ENCODE measurements around the gene ATP6V0C. TPM values are rescaled to one million over a fixed set of nuclear protein-coding genes. Genes with fewer than 3 reads are reported as not detected.

The ATP6V0C gene
- total RNA-seq, 1 donor from 2014 or later = 7.9 TPM

GRCh38 chr16:2471016-2471652 is 42.6 kb upstream of the ATP6V0C start, which contains the start of gene NTN3:
NTN3 (plus strand) TSS chr16:2471297; CDS start chr16:2471702, 405 bp downstream.
- DNase-seq (ENCODE audit: low read depth) = no peak
- FAIRE-seq = no peak
- no peak for TF ChIP-seq CTCF (IDR thresholded peaks at IDR 0.05; ENCODE audit: insufficient read depth, low read length, severe bottlenecking)
- no peaks in the 10 kb centered on the region for H3K36me3 ChIP-seq (ENCODE audit: control insufficient read depth, insufficient read depth, low read length)
- H3K27me3 ChIP-seq (ENCODE audit: control insufficient read depth, insufficient read depth, low read length) = no peaks in the 10 kb centered on the region
- peak within 1 kb of the TSS; percentile 10 for H3K4me3 ChIP-seq (ENCODE audit: low read depth, low read length)

GRCh38 chr16:2471653-2472487 is 41.9 kb upstream of the ATP6V0C start:
- no peak for DNase-seq (ENCODE audit: low read depth)
- no peak for TF ChIP-seq CTCF (IDR thresholded peaks at IDR 0.05; ENCODE audit: insufficient read depth, low read length, severe bottlenecking)
- FAIRE-seq = no peak
- Histone ChIP-seq H3K36me3 (ENCODE audit: control insufficient read depth, insufficient read depth, low read length) (no peaks in the 10 kb centered on the region), H3K27me3 (ENCODE audit: control insufficient read depth, insufficient read depth, low read length) (no peaks in the 10 kb centered on the region), H3K4me3 (ENCODE audit: low read depth, low read length) (peak overlapping the region; percentile 10)

- FAIRE-seq (no peak), DNase-seq (ENCODE audit: low read depth) (no peak)
- Histone ChIP-seq H3K4me3 (ENCODE audit: low read depth, low read length) (no peak overlapping the region), H3K27me3 (ENCODE audit: control insufficient read depth, insufficient read depth, low read length) (no peaks in the 10 kb centered on the region), H3K36me3 (ENCODE audit: control insufficient read depth, insufficient read depth, low read length) (no peaks in the 10 kb centered on the region)
- no peak for TF ChIP-seq CTCF (IDR thresholded peaks at IDR 0.05; ENCODE audit: insufficient read depth, low read length, severe bottlenecking)
Measured at GRCh38 chr16:2472488-2472864, 41.3 kb upstream of the ATP6V0C start.

DNA sequence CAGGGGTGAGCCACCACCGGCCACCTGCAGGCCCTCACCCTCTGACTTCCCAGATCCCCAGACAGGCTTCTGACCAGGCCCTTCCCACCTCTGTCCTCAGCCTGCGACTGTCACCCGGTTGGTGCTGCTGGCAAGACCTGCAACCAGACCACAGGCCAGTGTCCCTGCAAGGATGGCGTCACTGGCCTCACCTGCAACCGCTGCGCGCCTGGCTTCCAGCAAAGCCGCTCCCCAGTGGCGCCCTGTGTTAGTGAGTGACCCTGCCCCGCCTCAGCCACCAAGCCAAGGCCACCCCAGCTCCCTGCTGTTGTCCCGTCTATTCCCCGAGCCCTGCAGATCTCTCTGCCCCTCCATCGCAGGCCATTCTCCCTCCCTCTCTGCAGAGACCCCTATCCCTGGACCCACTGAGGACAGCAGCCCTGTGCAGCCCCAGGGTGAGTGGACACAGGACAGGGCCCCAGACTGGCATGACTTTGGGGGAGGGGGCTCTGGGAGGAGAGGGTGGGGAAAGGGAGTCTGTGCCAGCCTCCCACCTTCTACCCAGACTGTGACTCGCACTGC is 40.8 kb upstream of the ATP6V0C start:
- no peak for TF ChIP-seq CTCF (IDR thresholded peaks at IDR 0.05; ENCODE audit: insufficient read depth, low read length, severe bottlenecking)
- FAIRE-seq (no peak), DNase-seq (ENCODE audit: low read depth) (no peak)
- Histone ChIP-seq H3K27me3 (ENCODE audit: control insufficient read depth, insufficient read depth, low read length) (no peaks in the 10 kb centered on the region), H3K36me3 (ENCODE audit: control insufficient read depth, insufficient read depth, low read length) (no peaks in the 10 kb centered on the region), H3K4me3 (ENCODE audit: low read depth, low read length) (no peak overlapping the region)

DNA sequence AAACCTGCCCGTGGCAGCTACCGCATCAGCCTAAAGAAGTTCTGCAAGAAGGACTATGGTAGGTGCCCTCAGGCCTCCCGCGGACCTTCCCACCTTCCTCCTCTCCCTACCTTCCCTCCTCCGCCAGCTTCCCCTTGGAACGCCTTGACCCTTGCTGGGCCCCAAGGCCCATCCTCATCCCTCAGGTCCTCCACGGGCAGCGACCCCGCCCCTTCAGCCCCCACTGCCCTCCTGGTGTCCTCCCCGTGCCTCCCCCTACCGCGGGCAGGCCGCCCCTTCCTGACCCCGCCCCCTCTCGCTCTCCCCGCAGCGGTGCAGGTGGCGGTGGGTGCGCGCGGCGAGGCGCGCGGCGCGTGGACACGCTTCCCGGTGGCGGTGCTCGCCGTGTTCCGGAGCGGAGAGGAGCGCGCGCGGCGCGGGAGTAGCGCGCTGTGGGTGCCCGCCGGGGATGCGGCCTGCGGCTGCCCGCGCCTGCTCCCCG is 40.3 kb upstream of the ATP6V0C start:
- no peaks in the 10 kb centered on the region for H3K36me3 ChIP-seq (ENCODE audit: control insufficient read depth, insufficient read depth, low read length)
- no peaks in the 10 kb centered on the region for H3K27me3 ChIP-seq (ENCODE audit: control insufficient read depth, insufficient read depth, low read length)
- no peak for DNase-seq (ENCODE audit: low read depth)
- no peak for TF ChIP-seq CTCF (IDR thresholded peaks at IDR 0.05; ENCODE audit: insufficient read depth, low read length, severe bottlenecking)
- H3K4me3 ChIP-seq (ENCODE audit: low read depth, low read length) = peak overlapping the region; percentile 31
- FAIRE-seq = no peak

All from bronchial epithelial cell (primary cell).